Measurements from ENCODE around the gene C16orf78. TPM values are rescaled to one million over a fixed set of nuclear protein-coding genes. Genes with fewer than 3 reads are reported as not detected.
A peak's percentile ranks its signal among the peaks of the same experiment; 100 is the strongest.

The C16orf78 gene, protein sequence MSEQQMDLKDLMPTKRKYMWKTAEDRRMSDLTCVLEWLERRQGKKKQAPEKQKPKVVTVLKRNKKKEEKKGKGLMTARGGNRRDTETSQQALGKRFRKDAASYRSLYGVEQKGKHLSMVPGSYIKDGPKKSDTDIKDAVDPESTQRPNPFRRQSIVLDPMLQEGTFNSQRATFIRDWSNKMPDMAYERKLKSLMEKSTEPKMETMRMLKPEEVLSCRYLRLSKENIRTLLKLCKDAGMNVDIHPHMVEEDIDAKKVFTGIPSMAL
- polyA plus RNA-seq (2013, experiment 1 of 2; ENCODE audit: insufficient read length): not detected
- polyA plus RNA-seq (2013, experiment 2 of 2; ENCODE audit: insufficient read length): not detected

DNA sequence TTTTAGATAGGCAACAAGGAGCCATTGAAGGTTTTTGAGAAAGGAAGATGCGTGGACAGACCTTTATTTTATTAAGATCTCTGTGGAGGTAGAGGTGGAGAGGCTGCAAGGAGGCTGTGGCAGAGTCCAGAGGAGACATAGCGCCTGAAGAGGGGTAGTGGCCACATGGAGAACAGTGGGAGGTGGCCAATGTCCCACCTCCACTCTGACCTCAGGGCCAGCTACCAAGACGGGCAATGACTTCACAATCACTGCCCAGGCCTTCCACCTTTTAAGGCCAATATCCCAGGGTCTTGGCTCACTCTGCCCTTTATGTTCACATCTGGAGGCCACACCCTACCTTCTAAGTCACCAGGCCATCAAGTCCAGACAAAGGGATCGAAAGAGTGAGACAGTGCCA lies at the start of gene C16orf78:
TSS of gene C16orf78 (plus strand) at position 301 of the 400 bp plus-strand sequence. CDS start 136 bp downstream, outside the sequence.
- DNase-seq: no peak

DNA sequence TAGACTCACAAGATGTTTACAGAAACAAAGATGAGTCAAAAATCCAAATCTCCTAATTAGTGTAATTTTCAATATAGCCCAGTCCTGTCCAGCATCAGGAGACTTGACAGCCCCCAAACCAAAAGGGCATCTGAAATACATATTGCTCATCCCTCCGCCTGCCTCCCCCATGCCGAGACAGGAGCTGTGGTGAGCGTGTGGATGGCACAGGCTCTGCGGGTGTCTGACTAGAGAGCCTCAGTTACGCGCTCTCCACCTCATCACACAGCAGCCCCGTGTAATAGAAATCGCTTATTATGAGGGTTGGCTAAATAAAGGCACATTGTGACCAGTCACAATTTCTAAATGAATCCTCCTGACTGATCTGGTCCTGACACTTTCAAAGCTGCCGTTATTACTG lies 48.9 kb upstream of the C16orf78 start:
- DNase-seq: no peak

- no peak for DNase-seq
Measured at GRCh38 chr16:49327466-49327865, 46.1 kb upstream of the C16orf78 start.

DNA sequence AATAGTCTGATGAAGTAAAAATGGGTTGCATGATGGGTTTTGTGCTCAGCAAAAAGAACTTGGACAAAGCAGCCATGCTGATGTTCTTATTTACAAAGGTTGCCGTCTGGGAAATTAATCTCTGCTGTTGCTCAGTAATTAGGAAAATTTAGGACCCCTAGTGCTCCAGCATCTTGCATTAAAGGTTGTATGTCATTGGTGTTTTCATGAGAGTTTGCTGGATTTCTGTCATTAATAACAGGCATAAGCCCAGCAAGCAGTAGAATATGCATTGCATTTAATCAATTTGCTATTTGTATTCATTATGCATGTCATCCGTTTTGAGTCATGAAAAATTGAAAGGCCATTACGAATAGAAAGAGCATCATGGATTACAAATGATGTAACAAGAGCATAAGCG lies 45.3 kb upstream of the C16orf78 start:
- DNase-seq: no peak

DNA sequence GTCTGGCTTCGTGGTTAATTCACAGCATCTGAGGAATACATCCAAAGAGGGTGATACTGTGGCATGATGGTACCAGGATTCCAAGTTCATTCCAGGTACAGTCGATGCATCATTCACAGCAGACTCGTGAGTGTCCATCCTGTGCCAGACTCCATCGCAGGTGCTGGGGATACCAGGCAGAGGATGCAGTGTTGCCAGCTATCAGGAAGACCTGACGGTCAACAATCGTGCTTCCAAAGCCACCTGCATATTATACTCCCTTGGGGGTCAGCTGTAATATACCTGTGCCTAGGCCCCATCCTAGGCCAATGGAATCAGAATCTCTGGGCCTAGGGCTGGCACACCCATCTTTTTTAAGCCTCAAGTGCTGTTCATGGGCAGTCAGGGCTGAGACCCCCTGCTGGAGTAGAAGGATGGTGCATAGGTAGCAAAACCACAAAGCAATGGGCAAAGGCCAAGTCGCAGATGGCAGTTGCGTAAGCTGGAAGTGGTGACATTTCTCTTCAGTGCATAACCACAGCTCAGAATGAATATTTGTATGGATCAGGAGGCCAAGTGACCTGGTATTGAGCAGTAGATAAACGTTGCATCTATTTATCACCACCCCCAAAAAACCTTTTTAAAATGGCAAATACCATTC lies 42.9 kb upstream of the C16orf78 start:
- no peak for DNase-seq

GRCh38 chr16:49332589-49333258 lies 40.9 kb upstream of the C16orf78 start:
- DNase-seq: no peak

DNA sequence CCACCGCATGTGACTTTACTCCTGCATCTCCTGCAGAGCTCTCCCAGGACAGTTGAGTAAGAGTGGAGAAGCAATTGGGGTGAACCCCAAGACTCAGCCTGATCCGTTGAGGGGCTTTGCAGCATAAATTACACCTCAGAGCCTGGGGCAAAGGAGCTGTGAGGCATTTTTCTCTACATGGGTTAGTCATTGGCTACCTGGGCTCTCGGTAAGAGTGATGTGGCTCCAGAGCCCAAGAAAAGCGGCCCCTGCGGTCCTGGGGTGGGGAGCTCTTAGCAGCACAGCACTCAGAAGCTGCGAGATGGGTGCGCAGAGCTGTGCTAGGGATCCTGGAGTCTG lies 40.4 kb upstream of the C16orf78 start:
- no peak for DNase-seq

GRCh38 chr16:49335828-49336227 lies 37.8 kb upstream of the C16orf78 start:
- DNase-seq: no peak

- no peak for DNase-seq
Measured at GRCh38 chr16:49336581-49336980, 37.0 kb upstream of the C16orf78 start.

- no peak for DNase-seq
Measured at GRCh38 chr16:49337814-49338350, 35.7 kb upstream of the C16orf78 start.

- DNase-seq: no peak
Measured at GRCh38 chr16:49338611-49339265, 34.9 kb upstream of the C16orf78 start.

GRCh38 chr16:49340466-49340865 lies 33.1 kb upstream of the C16orf78 start:
- DNase-seq: no peak

- DNase-seq: no peak
Measured at GRCh38 chr16:49341706-49342105, 31.9 kb upstream of the C16orf78 start.

DNA sequence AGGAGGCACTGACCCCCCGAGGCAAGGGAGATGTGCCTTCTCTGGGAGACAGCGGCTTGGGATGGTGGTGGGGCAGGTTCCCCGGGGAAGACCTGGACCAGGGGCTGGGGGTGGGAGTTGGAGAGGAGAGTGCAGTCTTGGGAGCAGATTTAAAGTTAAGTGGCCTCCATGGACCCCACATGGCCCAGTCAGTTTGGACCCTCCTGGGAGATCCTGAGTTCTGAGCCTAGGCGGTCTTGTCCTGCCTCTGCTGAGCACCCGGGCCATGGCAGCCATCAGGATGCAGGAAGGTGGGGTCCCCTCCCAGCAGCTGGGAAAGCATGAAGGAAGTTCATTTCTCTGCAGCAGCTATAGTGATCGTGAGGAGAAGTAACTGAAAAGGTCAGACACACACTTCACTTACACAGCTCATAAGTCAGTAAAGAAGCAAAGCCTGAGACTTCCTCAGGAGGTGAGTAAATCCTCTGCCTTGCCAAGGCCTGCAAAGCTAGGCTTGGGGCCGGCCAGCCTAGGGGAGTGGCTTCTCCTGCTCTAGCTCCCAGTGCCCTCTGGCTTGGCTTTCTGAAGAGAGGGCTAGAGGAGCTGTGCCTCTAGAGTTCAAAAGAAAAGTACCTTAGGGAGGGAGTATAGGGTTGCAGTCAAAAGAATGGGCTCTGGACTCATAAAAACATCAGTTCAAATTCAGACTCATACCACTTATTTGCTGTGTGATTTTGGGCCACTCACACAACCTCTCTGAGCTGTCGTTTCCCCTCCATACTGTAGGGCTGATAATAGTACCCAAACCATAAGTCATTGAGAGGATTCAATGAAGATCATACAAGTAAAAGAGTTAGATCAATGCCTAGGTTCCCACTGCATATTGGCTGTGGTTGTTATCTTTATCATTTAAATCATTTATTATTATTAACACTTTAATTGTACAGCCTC lies 31.0 kb upstream of the C16orf78 start:
- DNase-seq: no peak

- DNase-seq: no peak
Measured at GRCh38 chr16:49343291-49343690, 30.3 kb upstream of the C16orf78 start.

DNA sequence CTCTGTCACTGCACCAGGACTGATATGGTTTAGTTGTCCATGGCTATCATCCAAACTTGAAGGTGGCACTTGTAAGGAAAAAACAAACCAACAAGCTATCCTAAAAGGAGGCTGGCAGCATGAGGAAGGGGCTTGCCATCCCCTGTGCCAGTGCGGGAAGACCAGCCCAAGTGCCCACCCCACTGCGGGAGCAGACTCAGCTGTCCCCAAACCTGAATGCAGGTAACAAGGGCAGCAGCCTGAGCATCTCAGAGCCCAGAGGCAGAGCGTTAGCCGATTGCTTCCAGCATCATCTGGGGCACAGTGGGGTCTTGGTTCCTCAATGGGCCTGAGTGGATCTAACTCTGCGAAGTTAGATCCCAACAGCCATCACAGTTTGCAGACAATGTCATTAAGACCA lies 29.2 kb upstream of the C16orf78 start:
- no peak for DNase-seq

GRCh38 chr16:49345829-49346228 lies 27.8 kb upstream of the C16orf78 start:
- DNase-seq: peak; percentile 6

- no peak for DNase-seq
Measured at GRCh38 chr16:49346459-49346858, 27.1 kb upstream of the C16orf78 start.

GRCh38 chr16:49347476-49347875 lies 26.1 kb upstream of the C16orf78 start:
- DNase-seq: no peak

DNA sequence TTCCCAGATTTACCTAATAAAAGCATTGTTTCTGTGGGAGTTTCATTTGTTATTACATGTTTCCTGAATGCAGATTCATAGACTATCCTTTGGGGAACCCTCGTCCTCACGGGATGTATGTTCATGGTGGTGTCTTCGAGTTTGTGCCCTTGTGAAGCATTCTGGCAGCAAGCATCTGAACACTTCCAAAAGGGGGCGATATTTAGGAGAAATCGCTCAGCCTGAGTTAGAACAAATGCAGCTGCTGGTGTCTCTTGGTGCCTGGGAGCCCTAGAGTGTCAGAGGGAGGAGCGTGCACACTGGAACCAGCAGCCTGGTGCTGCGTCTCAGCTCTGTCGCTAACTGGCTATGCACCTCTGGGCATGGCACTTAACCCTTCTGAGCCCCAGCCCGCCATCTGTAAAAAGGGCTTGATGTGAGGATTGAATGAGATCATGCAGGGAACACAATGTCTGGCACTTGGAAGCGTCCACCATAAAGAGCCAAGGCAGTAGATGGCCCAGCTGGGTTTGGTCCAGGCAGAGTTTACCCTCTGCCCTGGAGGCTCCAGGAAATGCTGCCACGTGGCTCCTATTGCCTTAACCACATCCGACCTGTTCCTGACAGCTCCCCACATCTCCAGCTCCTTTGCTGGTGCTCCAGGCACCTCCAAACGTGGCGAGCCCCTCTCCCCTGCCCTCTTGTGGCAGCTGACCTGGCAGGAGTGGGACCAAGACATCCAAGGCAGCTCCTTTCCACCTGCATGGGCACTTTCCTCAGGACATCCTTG lies 25.0 kb upstream of the C16orf78 start:
- no peak for DNase-seq
